ENCODE data around the gene MRPL37.
"Not testable (repeated sequence)": the region's sequence is repeated elsewhere in the genome, so short reads cannot be mapped to it uniquely, and the experiment has no call there.

Gene MRPL37

DNA sequence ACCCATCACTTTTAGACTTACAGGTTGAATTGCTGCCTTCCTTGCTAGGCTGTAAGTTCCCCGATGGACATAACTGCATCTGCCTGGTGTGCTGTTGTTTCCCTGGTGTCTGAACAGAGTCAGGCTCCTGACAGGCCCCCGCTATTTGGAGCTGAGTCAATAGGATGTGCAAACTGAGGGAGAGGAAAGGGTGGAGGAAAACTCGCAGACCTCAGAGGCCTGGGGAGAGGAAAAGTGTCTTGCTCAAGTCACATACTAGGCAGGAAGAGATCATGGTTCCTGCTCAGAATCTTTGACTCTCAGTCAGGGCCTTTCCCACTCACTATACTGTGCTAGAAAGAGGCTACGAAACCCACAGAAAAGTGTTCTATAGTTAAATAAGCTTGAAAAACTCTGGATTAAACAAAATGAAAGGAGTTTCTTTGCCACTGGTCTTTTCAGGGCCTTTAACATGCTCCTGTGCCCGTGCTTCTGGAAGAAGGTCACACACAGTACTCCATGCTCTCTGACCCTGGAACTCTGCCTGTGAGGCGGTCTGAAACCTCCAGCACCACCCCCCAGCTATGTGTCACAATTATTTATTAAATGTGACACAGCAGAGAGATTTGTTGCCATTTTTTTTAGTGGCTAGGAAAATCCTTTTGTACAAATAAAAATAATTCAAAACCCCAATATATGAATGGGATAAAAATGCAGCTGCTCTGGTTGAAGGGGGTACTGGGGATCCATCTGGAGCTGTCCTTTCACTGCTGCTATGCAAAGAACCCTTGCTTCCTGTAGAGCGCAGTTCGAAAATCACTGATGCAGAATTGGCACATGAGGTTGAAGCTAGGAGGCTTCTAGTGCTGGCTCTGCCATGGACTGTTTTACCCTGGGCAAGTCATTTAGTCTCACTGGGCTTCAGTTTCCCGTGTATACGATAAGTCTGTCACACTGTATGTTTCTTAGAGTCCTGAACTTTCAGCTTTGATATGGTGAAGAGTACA, 27.1 kb upstream of the MRPL37 start:
- no peak for DNase-seq (ENCODE audit: low read depth in 2 of 3, low spot score in 2 of 3)

DNA sequence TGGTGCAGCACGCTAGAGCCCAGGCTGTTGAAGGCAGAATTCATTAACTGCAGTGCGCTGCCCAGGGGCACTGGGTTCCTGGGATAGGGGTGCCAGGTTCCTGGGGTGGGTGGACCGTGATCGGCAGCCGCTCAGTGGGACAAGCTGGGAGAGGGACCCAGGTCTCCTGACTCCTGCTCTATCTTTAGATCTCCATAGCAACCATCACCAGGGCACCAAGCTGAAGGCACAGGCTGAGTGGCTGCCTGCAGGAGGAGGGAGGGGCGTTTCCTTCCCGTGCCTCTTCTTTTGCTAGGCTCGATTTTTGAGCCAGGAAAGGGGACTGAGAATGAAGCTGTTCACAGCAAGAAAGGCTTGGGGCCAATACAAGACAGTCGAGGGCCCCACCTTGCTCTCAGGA, 26.3 kb upstream of the MRPL37 start:
- DNase-seq (ENCODE audit: low read depth in 2 of 3, low spot score in 2 of 3) = no peak

DNA sequence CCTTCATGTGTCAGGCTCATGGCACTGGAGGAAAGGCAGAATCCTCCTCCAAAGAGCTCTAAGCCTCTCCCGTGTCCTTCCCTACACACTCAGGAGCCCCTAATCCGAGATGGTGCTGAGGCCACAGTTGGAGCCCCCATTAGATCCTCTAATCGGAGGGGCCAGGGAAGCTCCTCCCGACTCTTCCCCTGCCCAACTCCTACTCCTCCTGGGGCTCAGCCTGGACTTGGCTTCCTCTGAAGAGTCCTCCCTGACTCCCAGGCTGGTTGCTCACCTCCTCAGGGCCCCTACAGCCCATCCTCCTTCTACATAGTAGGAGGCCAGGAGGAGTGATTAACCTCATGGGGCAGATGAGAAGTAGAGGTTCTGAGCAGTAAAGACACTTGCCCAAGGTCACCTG, 25.9 kb upstream of the MRPL37 start:
- DNase-seq (ENCODE audit: low read depth in 2 of 3, low spot score in 2 of 3) = no peak

DNA sequence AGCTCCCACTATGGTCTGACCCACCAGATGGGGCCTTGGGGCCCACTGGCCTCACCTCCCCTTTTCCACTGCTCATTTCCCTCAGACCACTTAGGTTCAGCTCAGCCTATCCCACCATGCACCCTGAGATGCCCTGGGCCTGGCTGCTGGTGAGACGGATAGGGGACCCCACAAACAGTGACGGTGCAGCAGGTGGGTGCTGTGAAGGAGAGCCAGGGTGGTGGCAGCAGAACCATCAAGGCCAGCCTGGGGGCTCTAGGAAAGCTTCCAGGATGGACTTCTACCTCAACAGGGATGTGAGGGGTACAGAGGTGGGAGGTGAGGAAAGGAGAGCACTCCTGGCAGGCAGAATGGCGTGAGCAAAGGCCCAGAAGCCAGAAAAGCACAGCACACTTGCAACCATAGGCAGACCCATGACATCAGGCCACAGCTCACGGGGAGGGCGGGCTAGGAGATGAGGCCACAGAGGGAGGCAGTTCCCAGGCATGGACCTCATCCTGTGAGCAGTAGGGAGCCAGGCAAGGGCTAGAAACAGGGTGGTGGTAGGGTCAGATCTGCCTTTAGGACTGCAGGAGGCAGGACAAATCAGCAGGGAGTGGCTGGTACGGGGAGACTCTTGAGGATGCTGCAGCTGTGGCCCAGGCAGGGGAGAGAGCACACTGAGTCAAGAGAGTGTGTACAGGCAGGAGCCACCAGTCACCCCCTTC, 23.2 kb upstream of the MRPL37 start:
- DNase-seq (ENCODE audit: low read depth in 2 of 3, low spot score in 2 of 3) = no peak

DNA sequence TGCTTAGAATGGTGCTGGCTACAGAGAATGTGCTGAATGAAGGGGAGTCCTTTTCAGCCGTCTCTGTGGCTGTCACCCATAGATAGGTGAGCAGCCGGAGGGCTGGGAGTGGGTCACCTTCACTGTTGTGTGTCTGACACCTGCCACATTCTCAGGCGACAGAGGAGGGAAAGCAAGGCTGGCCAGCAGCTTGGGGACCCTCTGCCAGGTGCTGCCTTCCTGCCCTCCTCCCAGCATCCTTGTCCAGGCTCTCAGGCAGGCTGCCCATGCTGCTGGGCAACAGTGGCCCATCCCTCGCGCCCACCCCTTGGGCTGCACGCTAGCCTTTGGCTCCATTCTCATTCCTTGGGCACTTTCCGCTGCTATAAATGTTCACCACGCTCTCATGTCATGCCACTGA, 22.2 kb upstream of the MRPL37 start:
- DNase-seq (ENCODE audit: low read depth in 2 of 3, low spot score in 2 of 3) = no peak

DNA sequence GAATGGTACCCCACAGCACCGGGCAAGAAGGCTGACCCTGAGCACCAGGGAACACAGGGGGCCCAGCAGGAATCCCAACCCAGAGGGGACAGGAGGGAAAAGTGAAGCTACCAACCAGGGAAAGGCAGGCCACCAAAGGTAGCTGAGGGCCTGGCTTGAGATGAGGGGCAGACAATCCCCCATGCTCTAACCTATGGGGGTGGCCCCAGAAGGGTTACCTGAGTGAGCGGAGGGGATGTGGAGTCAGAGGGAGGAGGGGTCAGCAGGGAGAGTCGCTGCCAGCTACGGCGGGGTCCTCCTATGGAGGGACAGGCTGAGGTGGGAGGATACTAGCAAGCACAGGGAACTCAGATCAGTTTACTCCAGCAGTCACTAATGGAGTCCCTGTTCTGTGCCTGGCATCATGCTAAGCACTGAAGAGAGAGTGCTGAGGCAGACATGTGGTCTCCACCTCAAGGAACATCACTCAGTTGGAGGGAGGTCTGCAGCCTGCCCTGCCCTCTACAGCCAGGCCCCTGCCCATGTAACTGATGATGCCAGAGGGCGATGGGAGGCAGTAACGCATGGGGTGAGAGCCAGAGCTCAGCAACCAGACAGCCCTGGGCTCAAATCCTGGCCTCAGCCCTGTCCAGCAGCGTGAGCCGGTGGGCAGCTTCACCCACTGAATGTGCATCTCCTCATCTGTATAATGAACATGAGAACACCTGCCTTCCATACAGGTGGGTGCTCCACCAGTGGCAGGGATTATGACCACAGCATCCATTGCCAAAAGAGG, 21.5 kb upstream of the MRPL37 start:
- no peak for DNase-seq (ENCODE audit: low read depth in 2 of 3, low spot score in 2 of 3)

DNA sequence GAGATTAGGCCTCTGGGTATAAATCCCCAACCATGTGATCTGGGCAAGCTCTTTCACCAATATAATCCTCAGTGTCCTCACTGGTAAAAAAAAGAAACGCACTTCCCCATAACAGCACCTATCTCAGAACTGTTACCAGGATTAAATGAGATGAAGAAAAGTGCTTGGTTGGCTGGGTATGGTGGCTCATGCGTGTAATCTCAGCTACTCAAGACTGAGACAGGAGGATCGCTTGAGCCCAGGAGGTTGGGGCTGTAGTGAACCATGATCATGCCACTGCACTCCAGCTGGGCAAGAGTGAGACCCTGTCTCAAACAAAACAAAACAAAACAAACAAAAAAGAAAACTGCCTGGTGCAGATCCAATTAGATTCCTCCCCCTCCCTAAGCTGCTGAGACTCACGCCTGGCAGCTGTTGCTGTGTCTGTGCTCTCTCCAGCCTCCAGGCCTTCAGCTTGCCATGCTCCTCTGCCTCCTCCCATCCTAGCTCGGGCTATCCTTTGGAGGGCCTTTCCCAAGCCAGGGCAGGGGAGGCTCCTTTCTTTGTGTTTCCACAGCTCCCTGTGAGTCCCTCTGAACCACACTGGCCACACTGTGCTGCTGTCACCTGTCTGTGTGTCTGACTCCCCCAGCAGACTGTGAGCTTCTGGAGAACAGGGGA, 19.1 kb upstream of the MRPL37 start:
- DNase-seq (ENCODE audit: low read depth in 2 of 3, low spot score in 2 of 3) = no peak

DNA sequence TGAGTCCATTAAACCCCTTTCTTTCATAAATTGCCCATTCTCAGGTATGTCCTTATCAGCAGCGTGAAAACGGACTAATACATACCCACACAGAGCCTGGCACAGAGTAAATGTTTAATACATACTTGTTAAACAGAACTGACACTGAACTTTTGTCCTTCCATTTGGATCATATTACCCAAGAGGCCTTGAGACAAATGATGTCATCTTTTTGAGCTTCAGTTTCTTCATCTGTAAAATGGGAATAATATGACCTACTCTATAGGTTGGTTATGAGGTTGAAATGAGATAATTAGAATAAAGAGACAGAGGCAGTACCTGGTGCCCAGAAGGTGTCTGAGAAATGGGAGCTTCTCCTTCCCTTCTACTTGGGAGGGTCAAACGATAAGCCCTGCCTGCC, 13.9 kb upstream of the MRPL37 start:
- no peak for DNase-seq (ENCODE audit: low read depth in 2 of 3, low spot score in 2 of 3)

DNA sequence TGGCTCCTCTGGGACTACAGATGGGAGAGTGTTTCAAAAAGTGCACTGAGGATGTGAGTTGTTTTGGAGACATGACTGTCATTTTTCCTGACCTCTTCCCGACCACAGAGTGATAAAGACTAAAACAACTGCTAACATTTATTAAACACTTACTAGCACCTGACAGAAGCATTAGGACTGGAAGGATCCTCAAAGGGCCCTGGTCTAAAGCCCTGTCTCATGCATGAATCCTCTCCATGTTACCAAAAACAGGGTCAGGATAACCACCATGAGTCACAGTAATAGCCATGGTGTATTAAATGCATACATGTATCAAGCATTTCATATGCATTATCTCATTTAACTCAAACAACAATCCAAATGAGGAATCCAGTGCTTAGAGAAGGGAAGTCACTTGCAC, 11.7 kb upstream of the MRPL37 start:
- no peak for DNase-seq (ENCODE audit: low read depth in 2 of 3, low spot score in 2 of 3)

DNA sequence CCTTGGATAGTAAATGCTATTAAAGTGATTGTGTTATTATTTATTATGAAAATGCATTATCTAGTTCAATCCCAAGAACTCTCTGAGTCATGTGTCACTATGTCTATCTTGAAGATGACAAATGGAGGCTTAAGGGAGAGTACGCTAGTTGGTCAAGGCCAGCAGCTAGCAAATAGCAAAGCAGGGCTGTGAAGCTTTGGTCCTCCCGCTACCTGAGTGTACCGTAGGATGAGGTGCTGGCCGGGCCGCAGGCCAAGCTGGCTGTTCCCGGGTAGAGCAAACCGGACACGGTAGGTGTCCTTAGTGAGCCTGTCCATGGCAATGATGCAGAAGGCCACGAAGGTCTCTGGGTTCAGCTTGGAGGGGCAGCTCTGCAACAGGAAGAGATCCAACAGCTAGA, 9.4 kb upstream of the MRPL37 start:
- DNase-seq (ENCODE audit: low read depth in 2 of 3, low spot score in 2 of 3) = no peak

DNA sequence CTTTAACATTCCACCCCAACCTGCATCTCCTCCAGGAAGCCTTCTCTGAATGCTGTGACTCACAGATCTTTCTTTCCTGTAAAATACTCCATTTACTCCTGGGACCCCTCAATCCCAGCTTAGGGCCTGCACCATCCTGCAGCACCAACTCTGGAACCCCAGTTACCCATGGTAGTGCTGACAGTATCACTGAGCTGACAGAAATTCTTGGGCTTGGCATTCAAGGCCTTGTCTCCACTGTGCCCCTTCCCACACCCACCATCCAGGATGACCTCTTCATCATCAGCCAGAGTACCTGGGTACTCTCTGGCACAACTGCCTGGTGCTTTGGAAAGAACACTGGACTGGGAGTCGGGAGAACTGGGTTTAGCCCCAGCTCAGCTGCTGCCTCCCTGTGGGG, 8.4 kb upstream of the MRPL37 start:
- no peak for DNase-seq (ENCODE audit: low read depth in 2 of 3, low spot score in 2 of 3)

DNA sequence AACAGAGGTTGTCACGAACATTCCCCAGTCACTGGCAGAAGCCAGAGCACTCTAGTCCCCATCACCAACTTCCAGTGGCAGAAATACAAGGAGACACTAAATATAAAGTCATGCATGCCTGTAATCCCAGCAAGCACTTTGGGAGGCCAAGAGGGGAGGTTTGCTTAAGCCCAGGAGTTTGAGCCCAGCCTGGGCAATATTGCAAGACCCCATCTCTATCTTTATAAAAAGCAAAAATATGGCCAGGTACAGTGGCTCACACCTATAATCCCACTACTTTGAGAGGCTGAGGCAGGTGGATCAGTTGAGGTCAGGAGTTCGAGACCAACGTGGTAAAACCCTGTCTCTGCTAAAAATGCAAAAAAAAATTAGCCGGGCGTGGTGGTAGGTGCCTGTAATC, 6.5 kb upstream of the MRPL37 start:
- DNase-seq (ENCODE audit: low read depth in 2 of 3, low spot score in 2 of 3) = no peak

DNA sequence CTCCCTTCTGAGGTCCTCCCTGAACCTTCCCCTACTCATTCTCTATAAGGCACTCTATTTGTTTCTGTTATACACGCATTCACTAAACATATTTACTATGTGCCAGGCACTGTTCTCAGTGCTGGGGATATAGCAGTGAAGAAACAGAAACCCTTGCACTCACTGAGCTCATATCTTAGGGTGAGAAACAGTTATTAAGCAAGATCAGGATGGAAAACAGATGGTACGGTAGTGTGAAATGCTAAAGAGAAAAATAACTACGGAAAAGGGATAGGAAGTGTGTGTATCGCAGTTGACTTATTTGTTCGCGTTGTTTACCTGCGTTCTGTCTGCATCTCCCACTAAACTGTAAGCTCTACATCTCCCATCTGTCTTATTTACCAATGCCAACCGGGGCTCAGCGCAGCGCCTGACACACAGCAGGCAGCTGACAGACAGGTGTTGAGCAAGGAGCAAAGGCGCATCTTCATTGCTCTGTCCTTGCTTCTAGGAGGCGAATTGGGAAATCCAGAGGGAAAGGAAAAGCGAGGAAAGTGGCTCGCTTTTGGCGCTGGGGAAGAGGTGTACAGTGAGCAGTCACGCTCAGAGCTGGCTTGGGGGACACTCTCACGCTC, 709 bp upstream of the MRPL37 start:
- no peak for DNase-seq (ENCODE audit: low read depth in 2 of 3, low spot score in 2 of 3)

DNA sequence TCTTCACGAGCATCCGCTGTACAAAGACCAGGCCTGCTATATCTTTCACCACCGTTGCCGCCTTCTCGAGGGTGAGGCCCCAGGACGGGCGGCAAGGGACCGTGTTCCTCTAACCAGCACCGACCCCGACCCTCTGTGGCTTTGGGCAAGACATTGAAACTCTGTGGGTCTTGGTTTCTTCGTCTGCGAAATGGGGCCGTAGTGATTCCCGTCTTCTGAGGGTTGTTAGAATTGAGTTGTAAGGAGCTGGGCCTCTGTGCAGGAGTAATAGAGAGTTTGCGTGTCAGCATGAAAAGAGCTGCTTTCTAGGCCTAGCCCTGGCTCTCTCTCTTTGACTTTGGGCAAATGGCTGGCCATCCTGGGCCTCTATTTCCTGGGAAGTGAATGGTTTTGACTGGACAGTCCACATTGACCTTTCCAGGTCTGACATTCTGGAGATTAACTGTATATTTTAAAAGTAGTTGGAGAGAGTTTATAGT, 591 bp downstream of the MRPL37 start:
- no peak for DNase-seq (ENCODE audit: low read depth in 2 of 3, low spot score in 2 of 3)

DNA sequence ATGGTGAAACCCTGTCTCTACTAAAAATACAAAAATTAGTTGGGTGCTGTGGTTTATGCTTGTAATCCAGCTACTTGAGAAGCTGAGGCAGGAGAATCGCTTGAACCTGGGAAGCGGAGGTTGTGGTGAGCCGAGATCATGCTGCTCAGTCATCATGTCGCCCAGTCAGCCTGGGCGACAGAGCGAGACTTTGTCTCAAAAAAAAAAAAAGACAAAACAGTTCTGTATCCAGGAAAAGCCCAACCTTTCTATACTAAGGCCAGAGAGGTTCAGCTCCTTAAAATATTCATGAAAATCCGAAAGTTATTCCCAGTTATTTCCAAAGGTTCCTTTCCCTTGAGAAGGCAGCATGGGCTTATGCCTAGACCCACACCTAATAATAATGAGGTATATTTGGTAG, 4.2 kb downstream of the MRPL37 start:
- no peak for DNase-seq (ENCODE audit: low read depth in 2 of 3, low spot score in 2 of 3)

DNA sequence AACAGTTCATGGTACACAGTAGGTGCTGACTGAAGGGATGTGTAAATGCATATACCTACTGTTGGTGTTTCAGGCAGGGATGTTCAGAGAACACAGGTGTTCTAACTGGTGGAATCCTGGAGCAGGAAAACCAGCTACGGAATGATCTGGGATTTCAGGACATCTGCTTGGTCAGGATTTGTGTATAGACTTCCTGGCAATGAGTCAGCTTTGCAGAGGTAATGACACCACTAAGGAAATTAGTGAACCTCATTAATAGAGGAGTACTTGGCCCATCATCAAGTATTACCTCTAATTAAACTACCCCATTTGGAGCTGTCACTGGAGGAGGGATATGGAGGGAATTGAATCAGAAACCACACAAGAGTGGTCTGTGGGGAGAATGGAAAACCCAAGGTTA, 7.3 kb downstream of the MRPL37 start:
- DNase-seq (ENCODE audit: low read depth in 2 of 3, low spot score in 2 of 3) = no peak

DNA sequence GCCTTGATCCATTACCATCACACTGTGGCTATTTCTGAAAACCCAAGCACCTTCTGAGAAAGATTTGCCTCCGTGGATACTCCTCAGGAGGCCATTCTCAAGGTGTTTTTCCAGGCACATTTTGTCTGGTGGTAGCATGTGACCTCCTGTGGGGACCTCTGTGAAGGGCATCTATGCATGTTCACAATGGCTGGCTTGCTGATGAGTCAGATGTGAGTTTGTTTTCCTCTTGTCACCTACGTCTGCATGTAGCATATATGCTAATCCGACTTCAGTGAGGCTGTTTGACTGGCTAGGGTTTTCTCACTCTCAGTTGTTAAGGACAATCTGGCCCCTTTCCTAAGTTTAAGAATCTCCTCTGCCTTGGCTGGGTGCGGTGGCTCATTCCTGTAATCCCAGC, 7.9 kb downstream of the MRPL37 start:
- not testable (repeated sequence) for DNase-seq (ENCODE audit: low read depth in 2 of 3, low spot score in 2 of 3)

DNA sequence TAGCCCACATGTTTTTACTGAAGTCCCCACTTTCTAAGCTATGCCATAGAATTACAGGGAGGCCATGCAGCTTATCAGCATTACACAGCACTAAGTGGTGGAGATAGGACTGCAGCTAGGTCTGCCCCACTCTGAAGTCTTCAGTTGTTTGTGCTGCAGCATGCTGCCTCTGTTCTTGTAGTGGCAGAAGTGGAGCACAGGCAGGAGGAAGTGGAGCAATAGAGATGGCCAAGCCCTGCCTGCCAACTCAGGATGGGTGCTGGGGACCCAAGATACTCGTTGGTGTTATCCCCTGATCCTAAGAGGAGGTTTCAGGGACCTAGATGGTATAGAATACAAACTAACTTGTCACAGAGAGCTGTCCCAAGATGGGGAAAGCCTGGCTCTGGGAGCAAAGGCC, 12.9 kb downstream of the MRPL37 start:
- DNase-seq (ENCODE audit: low read depth in 2 of 3, low spot score in 2 of 3) = no peak

DNA sequence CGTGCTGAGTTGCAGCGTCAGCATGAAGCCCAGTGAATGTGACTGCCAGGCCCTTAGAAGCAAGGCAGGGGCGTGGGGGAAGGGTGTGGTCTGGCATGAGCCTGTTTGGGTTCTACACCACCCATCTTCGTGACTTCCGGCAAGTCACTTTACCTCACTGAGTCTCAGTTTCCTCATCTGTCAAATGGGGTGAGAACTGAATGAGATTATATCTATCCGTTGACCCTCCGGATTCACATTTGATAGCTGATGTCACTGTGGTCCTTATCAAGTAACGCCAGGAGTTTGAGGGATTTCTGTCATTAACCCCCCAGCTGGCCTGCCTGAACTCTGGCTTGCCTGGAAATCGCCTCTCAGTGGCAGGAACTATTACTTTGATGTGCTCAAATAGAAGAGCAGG, 15.6 kb downstream of the MRPL37 start:
- no peak for DNase-seq (ENCODE audit: low read depth in 2 of 3, low spot score in 2 of 3)

DNA sequence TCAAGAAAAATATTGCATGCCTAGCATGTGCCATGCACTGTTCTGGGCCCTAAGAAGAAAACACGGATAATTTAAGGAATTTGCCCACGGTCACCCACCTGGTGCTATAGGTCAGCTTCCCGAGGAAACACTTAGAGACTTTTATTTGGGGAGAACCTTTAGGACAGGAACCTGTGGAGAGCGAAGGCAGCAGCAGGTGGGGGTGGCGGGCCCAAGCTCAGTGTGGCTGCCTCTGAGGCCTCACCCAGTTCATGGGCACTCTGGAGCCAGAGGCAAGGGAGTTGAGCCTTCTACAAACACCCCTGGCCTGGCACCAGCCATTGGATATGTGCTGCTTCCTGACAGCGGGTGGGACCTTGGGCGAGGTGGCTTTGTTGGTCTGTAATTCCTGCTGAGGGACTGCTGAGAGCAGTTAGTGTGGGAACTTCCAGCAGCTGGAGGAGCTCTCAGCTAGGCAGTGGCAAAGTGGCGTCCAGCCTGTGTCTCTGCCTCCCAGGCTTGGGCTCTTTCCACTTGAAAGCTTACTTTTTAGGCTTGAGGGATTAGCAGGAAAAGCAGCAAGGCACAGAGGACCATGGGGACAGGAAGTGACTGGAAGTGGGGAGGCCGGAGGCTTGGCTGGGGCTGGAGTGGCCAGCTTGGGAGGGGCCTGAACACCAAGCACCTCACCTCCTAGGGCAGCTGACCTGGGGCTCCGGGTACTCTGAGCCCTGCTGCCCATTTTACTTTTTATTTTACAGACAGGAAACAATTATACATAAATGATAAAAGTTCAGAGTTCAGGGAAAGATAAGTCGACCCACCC, 19.1 kb downstream of the MRPL37 start:
- DNase-seq (ENCODE audit: low read depth in 2 of 3, low spot score in 2 of 3) = no peak

Data from activated CD8-positive, alpha-beta memory T cell treated with anti-CD3 and anti-CD28 coated beads for 48 hours (primary cell).